ENCODE results near the gene PGK1.

PGK1 gene

GRCh38 chrX:78118628-78119027, 14.6 kb downstream of the PGK1 start:
- no peak overlapping the region for H3K4me2 ChIP-seq (ENCODE audit: low read depth, low read length, poor library complexity, severe bottlenecking)
- TF ChIP-seq EZH2phosphoT487 (conservative IDR thresholded peaks at IDR 0.05; ENCODE audit: low read length) (no peak), CTCF (IDR thresholded peaks at IDR 0.05; ENCODE audit: insufficient read depth, low read length, poor library complexity, severe bottlenecking) (no peak)
- H3K9me3 ChIP-seq (ENCODE audit: insufficient read depth, low read length) = no peaks in the 10 kb centered on the region
- no peak overlapping the region for H3K27ac ChIP-seq (ENCODE audit: low read depth, low read length)
- H3F3A ChIP-seq (ENCODE audit: insufficient read depth) = no peaks in the 10 kb centered on the region; the same call in 1 of the 2 replicates
- H3K27me3 ChIP-seq (ENCODE audit: low read length) = no peaks in the 10 kb centered on the region
- H3K9ac ChIP-seq (ENCODE audit: low read length) = no peak overlapping the region
- peaks cover 21% of the 10 kb centered on the region for H3K36me3 ChIP-seq (ENCODE audit: low read length)
- H4K20me1 ChIP-seq (ENCODE audit: low read depth, low read length) = peaks cover 7% of the 10 kb centered on the region; the same call in 1 of the 2 replicates
- H3K4me3 ChIP-seq (ENCODE audit: insufficient read depth, low read length, poor library complexity, severe bottlenecking) = no peak overlapping the region
- no peaks in the 10 kb centered on the region for H3K9me2 ChIP-seq (replicated peaks; ENCODE audit: insufficient read depth, low read length)
- H2AFZ ChIP-seq (ENCODE audit: low read depth, low read length, severe bottlenecking) = no peak overlapping the region
- H3K79me2 ChIP-seq (ENCODE audit: insufficient read depth, low read length) = peaks cover 11% of the 10 kb centered on the region; the same call in 1 of the 2 replicates

- Histone ChIP-seq H3K9me2 (replicated peaks; ENCODE audit: insufficient read depth, low read length) (no peaks in the 10 kb centered on the region), H3K4me2 (ENCODE audit: low read depth, low read length, poor library complexity, severe bottlenecking) (no peak overlapping the region), H4K20me1 (ENCODE audit: low read depth, low read length) (peaks cover 12% of the 10 kb centered on the region; the same call in 1 of the 2 replicates), H3K4me3 (ENCODE audit: insufficient read depth, low read length, poor library complexity, severe bottlenecking) (no peak overlapping the region), H3F3A (ENCODE audit: insufficient read depth) (no peaks in the 10 kb centered on the region; the same call in 1 of the 2 replicates), H3K9ac (ENCODE audit: low read length) (no peak overlapping the region), H3K27me3 (ENCODE audit: low read length) (no peaks in the 10 kb centered on the region), H3K27ac (ENCODE audit: low read depth, low read length) (no peak overlapping the region), H2AFZ (ENCODE audit: low read depth, low read length, severe bottlenecking) (no peak overlapping the region), H3K9me3 (ENCODE audit: insufficient read depth, low read length) (no peaks in the 10 kb centered on the region), H3K79me2 (ENCODE audit: insufficient read depth, low read length) (peaks cover 6% of the 10 kb centered on the region; the same call in 1 of the 2 replicates), H3K36me3 (ENCODE audit: low read length) (peaks cover 24% of the 10 kb centered on the region)
- TF ChIP-seq EZH2phosphoT487 (conservative IDR thresholded peaks at IDR 0.05; ENCODE audit: low read length) (no peak), CTCF (IDR thresholded peaks at IDR 0.05; ENCODE audit: insufficient read depth, low read length, poor library complexity, severe bottlenecking) (no peak)
These were observed 15.6 kb downstream of the PGK1 start for GRCh38 chrX:78119521-78120227.

- no peak overlapping the region for H2AFZ ChIP-seq (ENCODE audit: low read depth, low read length, severe bottlenecking)
- H3K27me3 ChIP-seq (ENCODE audit: low read length) = no peaks in the 10 kb centered on the region
- H3K9me2 ChIP-seq (replicated peaks; ENCODE audit: insufficient read depth, low read length) = no peaks in the 10 kb centered on the region
- H3K79me2 ChIP-seq (ENCODE audit: insufficient read depth, low read length) = no peaks in the 10 kb centered on the region
- H3K4me3 ChIP-seq (ENCODE audit: insufficient read depth, low read length, poor library complexity, severe bottlenecking) = no peak overlapping the region
- TF ChIP-seq CTCF (IDR thresholded peaks at IDR 0.05; ENCODE audit: insufficient read depth, low read length, poor library complexity, severe bottlenecking) (no peak), EZH2phosphoT487 (conservative IDR thresholded peaks at IDR 0.05; ENCODE audit: low read length) (no peak)
- no peak overlapping the region for H3K4me2 ChIP-seq (ENCODE audit: low read depth, low read length, poor library complexity, severe bottlenecking)
- H3F3A ChIP-seq (ENCODE audit: insufficient read depth) = peaks cover 11% of the 10 kb centered on the region; the same call in 1 of the 2 replicates
- peaks cover 6% of the 10 kb centered on the region for H4K20me1 ChIP-seq (ENCODE audit: low read depth, low read length)
- H3K9me3 ChIP-seq (ENCODE audit: insufficient read depth, low read length) = no peaks in the 10 kb centered on the region
- H3K9ac ChIP-seq (ENCODE audit: low read length) = no peak overlapping the region
- H3K27ac ChIP-seq (ENCODE audit: low read depth, low read length) = no peak overlapping the region
- peaks cover 29% of the 10 kb centered on the region for H3K36me3 ChIP-seq (ENCODE audit: low read length)
These were observed 19.1 kb downstream of the PGK1 start for GRCh38 chrX:78123190-78123589.

Measured in SU-DHL-6 (cell line).